GM12878 (cell line): ENCODE measurements around the gene ADGRD1. TPM values are rescaled to one million over a fixed set of nuclear protein-coding genes. Genes with fewer than 3 reads are reported as not detected.

Experiments
- ATAC-seq: fragments of 200-7000 bp; cut with Tn5 transposase; 3 replicates; pipeline ENCODE4 v1.9.1; 2020; ENCODE audit warnings: mild to moderate bottlenecking, moderate library complexity
- BruUV-seq: library from RNA; stranded (reverse); fragments of 400-500 nt; replicated peaks from 2 replicates; lab custom pipeline; 2021; lab: Mats Ljungman, UMichigan
- CTCF ChIA-PET: fragments of 300-600 bp; sonication (Branson Sonifier 250); formaldehyde crosslinking; extraction: SDS; loops from one replicate; lab custom pipeline; 2021; ENCODE audit warnings: inconsistent platforms; lab: Yijun Ruan, JAX
- POLR2A ChIA-PET: fragments of 350-600 bp; formaldehyde crosslinking; extraction: SDS; loops from one replicate; lab custom pipeline; 2021; ENCODE audit warnings: inconsistent platforms; lab: Charles Lee
- RAD21 ChIA-PET: fragments of 300-600 bp; sonication (Branson Sonifier 250); formaldehyde crosslinking; loops from one replicate; lab custom pipeline; 2023; ENCODE audit warnings: antibody characterized with exemption; ENCODE audit not compliant: unreplicated experiment; lab: Charles Lee
- SMC1A ChIA-PET: fragments of 300-600 bp; sonication (Branson Sonifier 250); formaldehyde crosslinking; loops from one replicate; lab custom pipeline; 2023; ENCODE audit not compliant: unreplicated experiment, uncharacterized antibody; lab: Charles Lee
- DNase-seq: peaks from one replicate; pipeline ENCODE4 v3.0.0-alpha.2; 2011; ENCODE audit warnings: low read depth, low spot score
- FAIRE-seq: peaks from 3 replicates; lab custom pipeline; 2011; peaks lifted over from hg19 to GRCh38; lab: Jason Lieb, UNC
- H2AFZ ChIP-seq: 2 replicates; pipeline ENCODE4 v1.6.0; 2011; ENCODE audit warnings: low read depth, low read length, control low read depth; ENCODE audit not compliant: control insufficient read depth
- H3K27ac ChIP-seq: 2 replicates; pipeline ENCODE4 v1.5.1; 2011; ENCODE audit warnings: control low read depth; ENCODE audit not compliant: control insufficient read depth, insufficient read depth
- H3K27me3 ChIP-seq, 2 experiments: replicated peaks in 1 of 2; 2 replicates each; pipeline versions ENCODE4 v1.6.0 to v1.6.1; 2011; ENCODE audit warnings: low read length in 1 of 2; ENCODE audit not compliant: control insufficient read depth in 2 of 2, insufficient read depth in 2 of 2
- H3K36me3 ChIP-seq, 2 experiments: 2 replicates each; pipeline ENCODE4 v1.5.1; 2011; ENCODE audit warnings: low read length in 1 of 2; ENCODE audit not compliant: control insufficient read depth in 2 of 2, insufficient read depth in 2 of 2
- H3K4me1 ChIP-seq: 2 replicates; pipeline ENCODE4 v1.6.1; 2011; ENCODE audit warnings: mild to moderate bottlenecking, low read length, moderate library complexity, mixed read lengths; ENCODE audit not compliant: control insufficient read depth, insufficient read depth
- H3K4me2 ChIP-seq: 2 replicates; pipeline ENCODE4 v1.6.0; 2011; ENCODE audit warnings: control low read depth; ENCODE audit not compliant: control insufficient read depth, insufficient read depth
- H3K4me3 ChIP-seq: fragments of 200-600 bp; sonication (generic); 2 replicates; pipeline ENCODE4 v1.5.1; 2016
- H3K79me2 ChIP-seq: 2 replicates; pipeline ENCODE4 v1.6.0; 2011; ENCODE audit warnings: low read length; ENCODE audit not compliant: control insufficient read depth, insufficient read depth
- H3K9ac ChIP-seq: 2 replicates; pipeline ENCODE4 v1.8.0; 2011; ENCODE audit warnings: low read length, control low read depth, mixed read lengths; ENCODE audit not compliant: control insufficient read depth, insufficient read depth
- H3K9me3 ChIP-seq: replicated peaks from 3 replicates; pipeline ENCODE4 v1.5.1; 2011; ENCODE audit warnings: mild to moderate bottlenecking, low read length; ENCODE audit not compliant: control insufficient read depth, insufficient read depth
- H4K20me1 ChIP-seq: 2 replicates; pipeline ENCODE4 v1.6.0; 2011; ENCODE audit not compliant: control insufficient read depth, insufficient read depth
- BRCA1 ChIP-seq: IDR thresholded peaks from 2 replicates; pipeline ENCODE4 v1.6.1; 2011; ENCODE audit warnings: low read depth, low read length, improper control_type of control experiment
- CTCF ChIP-seq, 3 experiments: IDR thresholded peaks in 2 of 3; conservative IDR thresholded peaks in 1 of 3; 2 replicates each; pipeline ENCODE4 v1.5.1; 2011; ENCODE audit warnings: low read depth in 3 of 3, low read length in 3 of 3, mild to moderate bottlenecking in 3 of 3, control low read depth in 2 of 3, moderate library complexity in 2 of 3, inconsistent platforms in 1 of 3, mixed read lengths in 1 of 3; ENCODE audit not compliant: control insufficient read depth in 2 of 3, insufficient read depth in 1 of 3; ENCODE audit errors: extremely low read depth in 1 of 3
- HDAC6 ChIP-seq: fragments of 200-600 bp; sonication (generic); IDR thresholded peaks from one replicate; pipeline ENCODE4 v1.8.0; 2017; ENCODE audit warnings: antibody characterized with exemption; ENCODE audit not compliant: unreplicated experiment
- MAX ChIP-seq: IDR thresholded peaks from 2 replicates; pipeline ENCODE4 v1.6.1; 2012; ENCODE audit warnings: low read depth, low read length, improper control_type of control experiment
- MEF2B ChIP-seq: fragments of 450-650 bp; IDR thresholded peaks from 2 replicates; pipeline ENCODE4 v1.6.1; 2018; ENCODE audit warnings: mild to moderate bottlenecking, moderate library complexity; ENCODE audit not compliant: partially characterized antibody, poor library complexity, severe bottlenecking
- NFIC ChIP-seq: IDR thresholded peaks from 2 replicates; pipeline ENCODE4 v1.6.1; 2012; ENCODE audit warnings: low read depth, mild to moderate bottlenecking, inconsistent platforms, low read length, moderate library complexity
- NR2F1 ChIP-seq: fragments of 450-650 bp; conservative IDR thresholded peaks from 2 replicates; pipeline ENCODE4 v1.6.1; 2017; ENCODE audit warnings: mild to moderate bottlenecking
- PBX3 ChIP-seq: IDR thresholded peaks from 2 replicates; pipeline ENCODE4 v1.6.1; 2011; ENCODE audit warnings: mild to moderate bottlenecking, low read depth, low read length, moderate library complexity; ENCODE audit not compliant: insufficient replicate concordance
- POLR2A ChIP-seq: IDR thresholded peaks from 2 replicates; pipeline ENCODE4 v1.6.1; 2011; ENCODE audit warnings: low read depth, mild to moderate bottlenecking, low read length
- POLR2AphosphoS5 ChIP-seq: IDR thresholded peaks from 2 replicates; pipeline ENCODE4 v1.6.1; 2011; ENCODE audit warnings: mild to moderate bottlenecking, low read length, inconsistent platforms
- SIN3A ChIP-seq: IDR thresholded peaks from 2 replicates; pipeline ENCODE4 v1.6.1; 2012; ENCODE audit warnings: low read depth, low read length, improper control_type of control experiment
- TCF12 ChIP-seq: IDR thresholded peaks from 2 replicates; pipeline ENCODE4 v1.6.1; 2011; ENCODE audit warnings: low read depth, mild to moderate bottlenecking, low read length
- USF1 ChIP-seq: IDR thresholded peaks from 2 replicates; pipeline ENCODE4 v1.6.1; 2011; ENCODE audit warnings: borderline replicate concordance, low read depth, mild to moderate bottlenecking, moderate library complexity, mixed read lengths, low read length; ENCODE audit not compliant: insufficient read depth; ENCODE audit errors: extremely low read length
- ZBTB4 ChIP-seq: fragments of 450-650 bp; formaldehyde crosslinking; IDR thresholded peaks from 2 replicates; pipeline ENCODE4 v1.4.0; 2022; ENCODE audit warnings: mild to moderate bottlenecking, moderate library complexity
- ZZZ3 ChIP-seq: IDR thresholded peaks from 2 replicates; pipeline ENCODE4 v1.6.1; 2011; ENCODE audit warnings: low read depth; ENCODE audit not compliant: control insufficient read depth, insufficient read length
- WGBS: methylation state at CpG from one replicate; pipeline ENCODE4 v1.1.6; 2016; ENCODE audit warnings: low lambda C conversion rate; ENCODE audit not compliant: insufficient replicate concordance, insufficient coverage; ENCODE audit errors: missing lambda C conversion rate; 5-methylcytosine and 5-hydroxymethylcytosine counted together
- in situ Hi-C: fragments of 300-500 bp; cut with MboI; formaldehyde crosslinking; loops from 9 replicates; pipeline ENCODE4 v1.14.3; 2018; ENCODE audit warnings: mixed read lengths
- intact Hi-C: fragments of 100-400 bp; cut with micrococcal nuclease; formaldehyde crosslinking; loops from one replicate; pipeline ENCODE4 v1.14.2; 2022; ENCODE audit not compliant: unreplicated experiment
- polyA plus RNA-seq, 11 experiments: library from polyadenylated mRNA; depleted of rRNA in 4 of 11; unstranded in 6 of 11; stranded (reverse) in 5 of 11; fragments of >200 nt; fragmentation: Nextera tagmentation in 4 of 11; fragmentation: Illumina TruSeq in 1 of 11; extraction: Ambion mirVana in 4 of 11; extraction: Trizol in 1 of 11; gene quantifications; 1 replicate in 1 of 11; 2 replicates in 10 of 11; pipeline versions ENCODE4 v1.2.1 to v1.2.3, GENCODE V29; 2011 to 2016; ENCODE audit warnings: inconsistent platforms in 2 of 11, missing spikeins in 2 of 11, low read depth in 1 of 11
- total RNA-seq, 4 experiments: library from RNA; depleted of rRNA in 3 of 4; stranded (reverse); fragments of >200 nt in 3 of 4; fragmentation: Illumina TruSeq in 1 of 4; extraction: Trizol in 1 of 4; gene quantifications; 2 replicates each; pipeline versions ENCODE4 v1.2.1 to v1.2.3, GENCODE V29; 2013 to 2021

ADGRD1 gene
- total and polyA plus RNA-seq, 10 of the 15 experiments (the other 5 are each of a cell fraction or from before 2014, with no cell fraction given) = 0.15 to 12.7 (median 1.2) TPM

- no TSS peak for BruUV-seq
- ATAC-seq (no peak), DNase-seq (no peak), FAIRE-seq (no peak)
- H3K36me3 ChIP-seq = no peaks in the 10 kb centered on the region
- no peak overlapping the region for H3K4me2 ChIP-seq
- H3K9ac ChIP-seq = no peak overlapping the region
- WGBS = 48% methylated on average over 11 of the region's 13 CpGs
- H3K4me1 ChIP-seq = peaks cover 4% of the 10 kb centered on the region; the same call in 1 of the 2 replicates
- no peaks in the 10 kb centered on the region; the same call in 2 of the 3 replicates for H3K9me3 ChIP-seq
- CTCF ChIA-PET = interaction anchor here (1.5 kb wide), 1 partner anchor 14 kb away, joined by 5 read pairs; no protein-coding TSS in a partner anchor
- SMC1A ChIA-PET = interaction anchor here (3.7 kb wide), 1 partner anchor 18 kb away, joined by 23 read pairs; no protein-coding TSS in a partner anchor
- RAD21 ChIA-PET = interaction anchor here (1.5 kb wide), 1 partner anchor 15 kb away, joined by 4 read pairs; no protein-coding TSS in a partner anchor
- no peak overlapping the region for H3K4me3 ChIP-seq
- H3K27me3 ChIP-seq = no peaks in the 10 kb centered on the region
- no peak overlapping the region for H3K27ac ChIP-seq
- no peak overlapping the region for H2AFZ ChIP-seq
- in situ Hi-C loops (no loop called here), intact Hi-C loops (no loop called here)
- POLR2A ChIA-PET = no interaction called here
- H4K20me1 ChIP-seq = no peaks in the 10 kb centered on the region
- H3K79me2 ChIP-seq = no peaks in the 10 kb centered on the region; the same call in 1 of the 2 replicates
- TF ChIP-seq POLR2A (no peak), HDAC6 (no peak), NR2F1 (no peak), USF1 (no peak), ZBTB4 (CRISPR knock-in tag) (no peak), SIN3A (no peak), MAX (no peak), TCF12 (no peak), PBX3 (no peak), CTCF (IDR thresholded peaks at IDR 0.05 in 2 of 3, conservative IDR thresholded peaks at IDR 0.05 in 1 of 3; ENCODE audit: control insufficient read depth in 2 of 3, extremely low read depth in 1 of 3, insufficient read depth in 1 of 3, low read depth in 3 of 3, low read length in 3 of 3) (no peak), MEF2B (no peak), BRCA1 (no peak), ZZZ3 (no peak), NFIC (no peak), POLR2AphosphoS5 (no peak)
Observed at GRCh38 chr12:130951636-130952035, 2.1 kb upstream of the ADGRD1 start.
